ENCODE measurements around the gene OSBPL8. TPM values are rescaled to one million over a fixed set of nuclear protein-coding genes. Genes with fewer than 3 reads are reported as not detected.

Gene OSBPL8
- total and polyA plus RNA-seq, 2 donors (not counting 1 experiment from before 2014, with no cell fraction given) = 89.6 to 240 TPM

DNA sequence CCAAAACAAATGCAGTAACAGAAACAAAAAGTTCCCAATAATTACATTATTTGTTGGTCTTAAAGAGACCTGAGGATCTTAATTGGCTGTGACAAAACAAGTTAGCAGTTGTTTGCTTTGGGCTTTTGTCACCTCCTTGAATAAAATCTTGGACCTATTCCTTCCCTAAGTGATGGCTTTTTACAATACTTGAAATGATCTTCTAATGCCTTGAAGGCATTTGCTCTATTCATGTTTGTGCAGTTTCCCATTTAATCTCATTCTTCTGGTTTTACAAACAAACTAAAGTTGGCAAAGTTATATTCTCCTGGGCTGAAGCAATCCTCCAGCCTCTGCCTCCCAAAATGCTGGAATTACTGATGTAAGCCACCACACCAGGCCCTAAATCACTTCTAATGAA lies 98.8 kb downstream of the OSBPL8 start:
- Histone ChIP-seq H3K4me3 (replicated peaks in 1 of 4; ENCODE audit: control extremely low read depth in 1 of 4, insufficient read depth in 1 of 4, low read depth in 3 of 4, low read length in 4 of 4) (no peak overlapping the region), H3K9me3 (ENCODE audit: control insufficient read depth, insufficient read depth, low read depth, low read length) (no peaks in the 10 kb centered on the region), H3K9ac (ENCODE audit: insufficient read depth, low read length) (no peak overlapping the region), H4K20me1 (ENCODE audit: control insufficient read depth, extremely low read depth, insufficient read depth, low read length) (no peaks in the 10 kb centered on the region), H3K36me3 (ENCODE audit: control insufficient read depth, insufficient read depth, low read length) (no peaks in the 10 kb centered on the region), H2AFZ (ENCODE audit: low read length) (no peak overlapping the region), H3K27ac (ENCODE audit: insufficient read depth, low read length) (no peak overlapping the region), H3K4me1 (ENCODE audit: control insufficient read depth, extremely low read depth, insufficient read depth, low read length) (peaks cover 3% of the 10 kb centered on the region), H3K79me2 (ENCODE audit: control insufficient read depth, insufficient read depth, low read length) (peaks cover 2% of the 10 kb centered on the region), H3K27me3 (ENCODE audit: control insufficient read depth, insufficient read depth, low read length) (no peaks in the 10 kb centered on the region), H3K4me2 (ENCODE audit: extremely low read depth, insufficient read depth, low read length) (no peak overlapping the region)
- TF ChIP-seq, protein P1, sequence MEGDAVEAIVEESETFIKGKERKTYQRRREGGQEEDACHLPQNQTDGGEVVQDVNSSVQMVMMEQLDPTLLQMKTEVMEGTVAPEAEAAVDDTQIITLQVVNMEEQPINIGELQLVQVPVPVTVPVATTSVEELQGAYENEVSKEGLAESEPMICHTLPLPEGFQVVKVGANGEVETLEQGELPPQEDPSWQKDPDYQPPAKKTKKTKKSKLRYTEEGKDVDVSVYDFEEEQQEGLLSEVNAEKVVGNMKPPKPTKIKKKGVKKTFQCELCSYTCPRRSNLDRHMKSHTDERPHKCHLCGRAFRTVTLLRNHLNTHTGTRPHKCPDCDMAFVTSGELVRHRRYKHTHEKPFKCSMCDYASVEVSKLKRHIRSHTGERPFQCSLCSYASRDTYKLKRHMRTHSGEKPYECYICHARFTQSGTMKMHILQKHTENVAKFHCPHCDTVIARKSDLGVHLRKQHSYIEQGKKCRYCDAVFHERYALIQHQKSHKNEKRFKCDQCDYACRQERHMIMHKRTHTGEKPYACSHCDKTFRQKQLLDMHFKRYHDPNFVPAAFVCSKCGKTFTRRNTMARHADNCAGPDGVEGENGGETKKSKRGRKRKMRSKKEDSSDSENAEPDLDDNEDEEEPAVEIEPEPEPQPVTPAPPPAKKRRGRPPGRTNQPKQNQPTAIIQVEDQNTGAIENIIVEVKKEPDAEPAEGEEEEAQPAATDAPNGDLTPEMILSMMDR (conservative IDR thresholded peaks at IDR 0.05 in 1 of 2, IDR thresholded peaks at IDR 0.05 in 1 of 2; ENCODE audit: low read depth in 1 of 2, low read length in 2 of 2) = no peak
- TF ChIP-seq EZH2 (IDR thresholded peaks at IDR 0.05; ENCODE audit: low read length, missing control alignments) = no peak
- no peak for DNase-seq (ENCODE audit: low read depth in 2 of 2)

DNA sequence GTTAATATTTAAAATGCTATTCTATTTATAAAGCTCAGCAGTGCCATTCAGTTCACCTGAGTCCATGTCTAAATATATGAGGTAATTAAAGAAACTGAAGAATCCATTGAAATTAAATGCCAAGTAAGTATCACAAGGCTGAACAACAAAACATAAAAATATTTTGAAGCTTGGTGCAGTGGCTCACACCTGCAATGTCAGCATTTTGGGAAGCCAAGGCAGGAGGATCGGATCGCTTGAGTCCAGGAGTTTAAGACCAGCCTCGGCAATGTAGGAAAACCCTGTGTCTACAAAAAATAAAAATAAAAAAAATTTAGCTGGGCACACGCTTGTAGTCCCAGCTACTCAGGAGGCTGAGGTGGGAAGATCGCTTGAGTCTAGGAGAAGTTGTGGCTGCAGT lies 101.8 kb downstream of the OSBPL8 start:
- Histone ChIP-seq H3K27me3 (ENCODE audit: control insufficient read depth, insufficient read depth, low read length) (no peaks in the 10 kb centered on the region), H2AFZ (ENCODE audit: low read length) (no peak overlapping the region), H3K27ac (ENCODE audit: insufficient read depth, low read length) (no peak overlapping the region), H3K4me1 (ENCODE audit: control insufficient read depth, extremely low read depth, insufficient read depth, low read length) (peaks cover 3% of the 10 kb centered on the region), H3K9me3 (ENCODE audit: control insufficient read depth, insufficient read depth, low read depth, low read length) (no peaks in the 10 kb centered on the region), H3K4me3 (replicated peaks in 1 of 4; ENCODE audit: control extremely low read depth in 1 of 4, insufficient read depth in 1 of 4, low read depth in 3 of 4, low read length in 4 of 4) (no peak overlapping the region), H3K9ac (ENCODE audit: insufficient read depth, low read length) (no peak overlapping the region), H3K79me2 (ENCODE audit: control insufficient read depth, insufficient read depth, low read length) (peaks cover 4% of the 10 kb centered on the region), H3K4me2 (ENCODE audit: extremely low read depth, insufficient read depth, low read length) (no peak overlapping the region), H4K20me1 (ENCODE audit: control insufficient read depth, extremely low read depth, insufficient read depth, low read length) (no peaks in the 10 kb centered on the region), H3K36me3 (ENCODE audit: control insufficient read depth, insufficient read depth, low read length) (no peaks in the 10 kb centered on the region)
- no peak for DNase-seq (ENCODE audit: low read depth in 2 of 2)
- TF ChIP-seq, protein P1 (conservative IDR thresholded peaks at IDR 0.05 in 1 of 2, IDR thresholded peaks at IDR 0.05 in 1 of 2; ENCODE audit: low read depth in 1 of 2, low read length in 2 of 2) = no peak
- no peak for TF ChIP-seq EZH2 (IDR thresholded peaks at IDR 0.05; ENCODE audit: low read length, missing control alignments)

DNA sequence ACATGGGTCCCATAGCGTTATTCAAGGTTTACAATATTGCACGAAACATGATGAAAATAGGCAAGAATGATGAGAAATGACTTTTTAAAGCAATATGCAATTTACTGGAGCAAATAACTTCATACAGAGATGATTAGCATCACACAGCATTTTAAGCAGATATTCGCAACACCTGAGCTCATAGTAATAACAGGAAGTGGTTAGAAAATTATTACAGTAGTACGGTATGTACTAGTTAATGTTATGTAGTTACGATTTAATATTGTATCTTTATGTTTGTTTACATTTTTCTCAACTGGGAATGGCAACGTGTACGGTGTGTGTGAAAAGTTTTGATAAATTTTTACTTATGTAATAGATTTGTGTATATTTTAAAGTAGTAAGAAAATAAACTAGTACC lies 102.6 kb downstream of the OSBPL8 start:
- Histone ChIP-seq H3K4me3 (replicated peaks in 1 of 4; ENCODE audit: control extremely low read depth in 1 of 4, insufficient read depth in 1 of 4, low read depth in 3 of 4, low read length in 4 of 4) (no peak overlapping the region), H3K9ac (ENCODE audit: insufficient read depth, low read length) (no peak overlapping the region), H3K4me1 (ENCODE audit: control insufficient read depth, extremely low read depth, insufficient read depth, low read length) (no peaks in the 10 kb centered on the region), H2AFZ (ENCODE audit: low read length) (no peak overlapping the region), H3K27me3 (ENCODE audit: control insufficient read depth, insufficient read depth, low read length) (no peaks in the 10 kb centered on the region), H4K20me1 (ENCODE audit: control insufficient read depth, extremely low read depth, insufficient read depth, low read length) (no peaks in the 10 kb centered on the region), H3K9me3 (ENCODE audit: control insufficient read depth, insufficient read depth, low read depth, low read length) (no peaks in the 10 kb centered on the region), H3K4me2 (ENCODE audit: extremely low read depth, insufficient read depth, low read length) (no peak overlapping the region), H3K36me3 (ENCODE audit: control insufficient read depth, insufficient read depth, low read length) (no peaks in the 10 kb centered on the region), H3K79me2 (ENCODE audit: control insufficient read depth, insufficient read depth, low read length) (peaks cover 2% of the 10 kb centered on the region), H3K27ac (ENCODE audit: insufficient read depth, low read length) (no peak overlapping the region)
- DNase-seq (ENCODE audit: low read depth in 2 of 2) = no peak
- TF ChIP-seq EZH2 (IDR thresholded peaks at IDR 0.05; ENCODE audit: low read length, missing control alignments) = no peak
- TF ChIP-seq, protein P1 (conservative IDR thresholded peaks at IDR 0.05 in 1 of 2, IDR thresholded peaks at IDR 0.05 in 1 of 2; ENCODE audit: low read depth in 1 of 2, low read length in 2 of 2) = no peak
